Ishikawa (cell line): ENCODE measurements around the gene OR2V1.

Experiments
- CREB1 ChIP-seq: IDR thresholded peaks from 2 replicates; pipeline ENCODE4 v1.6.1; 2012; ENCODE audit warnings: low read depth
- EP300 ChIP-seq: IDR thresholded peaks from 2 replicates; pipeline ENCODE4 v1.6.1; 2012; ENCODE audit warnings: borderline replicate concordance
- NFIC ChIP-seq: IDR thresholded peaks from 2 replicates; pipeline ENCODE4 v1.6.1; 2012
- RAD21 ChIP-seq: IDR thresholded peaks from 2 replicates; pipeline ENCODE4 v1.6.1; 2012; ENCODE audit warnings: low read depth
- TF ChIP-seq, protein P1 (sequence below): IDR thresholded peaks from 2 replicates; pipeline ENCODE4 v1.6.1; 2012; ENCODE audit warnings: low read depth, mild to moderate bottlenecking

- TF ChIP-seq RAD21: peak; percentile 45; the same call in 1 of the 2 replicates
- no peak for TF ChIP-seq CREB1
- no peak for TF ChIP-seq EP300
- TF ChIP-seq NFIC: no peak
- TF ChIP-seq, protein P1, sequence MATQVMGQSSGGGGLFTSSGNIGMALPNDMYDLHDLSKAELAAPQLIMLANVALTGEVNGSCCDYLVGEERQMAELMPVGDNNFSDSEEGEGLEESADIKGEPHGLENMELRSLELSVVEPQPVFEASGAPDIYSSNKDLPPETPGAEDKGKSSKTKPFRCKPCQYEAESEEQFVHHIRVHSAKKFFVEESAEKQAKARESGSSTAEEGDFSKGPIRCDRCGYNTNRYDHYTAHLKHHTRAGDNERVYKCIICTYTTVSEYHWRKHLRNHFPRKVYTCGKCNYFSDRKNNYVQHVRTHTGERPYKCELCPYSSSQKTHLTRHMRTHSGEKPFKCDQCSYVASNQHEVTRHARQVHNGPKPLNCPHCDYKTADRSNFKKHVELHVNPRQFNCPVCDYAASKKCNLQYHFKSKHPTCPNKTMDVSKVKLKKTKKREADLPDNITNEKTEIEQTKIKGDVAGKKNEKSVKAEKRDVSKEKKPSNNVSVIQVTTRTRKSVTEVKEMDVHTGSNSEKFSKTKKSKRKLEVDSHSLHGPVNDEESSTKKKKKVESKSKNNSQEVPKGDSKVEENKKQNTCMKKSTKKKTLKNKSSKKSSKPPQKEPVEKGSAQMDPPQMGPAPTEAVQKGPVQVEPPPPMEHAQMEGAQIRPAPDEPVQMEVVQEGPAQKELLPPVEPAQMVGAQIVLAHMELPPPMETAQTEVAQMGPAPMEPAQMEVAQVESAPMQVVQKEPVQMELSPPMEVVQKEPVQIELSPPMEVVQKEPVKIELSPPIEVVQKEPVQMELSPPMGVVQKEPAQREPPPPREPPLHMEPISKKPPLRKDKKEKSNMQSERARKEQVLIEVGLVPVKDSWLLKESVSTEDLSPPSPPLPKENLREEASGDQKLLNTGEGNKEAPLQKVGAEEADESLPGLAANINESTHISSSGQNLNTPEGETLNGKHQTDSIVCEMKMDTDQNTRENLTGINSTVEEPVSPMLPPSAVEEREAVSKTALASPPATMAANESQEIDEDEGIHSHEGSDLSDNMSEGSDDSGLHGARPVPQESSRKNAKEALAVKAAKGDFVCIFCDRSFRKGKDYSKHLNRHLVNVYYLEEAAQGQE: no peak
These were observed 42.7 kb downstream of the OR2V1 start for GRCh38 chr5:181088289-181088688.
